Activated CD8-positive, alpha-beta memory T cell treated with anti-CD3 and anti-CD28 coated beads, Interleukin-2, amount 50 U/mL, for 48 hours (primary cell): Measurements from ENCODE around the gene C16orf96.

Source experiments
- DNase-seq: peaks from one replicate; pipeline ENCODE4 v3.0.0-alpha.2; 2020

The C16orf96 gene

GRCh38 chr16:4603624-4604170, 47.6 kb downstream of the C16orf96 start:
- no peak for DNase-seq

- DNase-seq = no peak
These were observed 48.3 kb downstream of the C16orf96 start for GRCh38 chr16:4604401-4604800.

- no peak for DNase-seq
These were observed 50.2 kb downstream of the C16orf96 start for GRCh38 chr16:4606354-4606753.

GRCh38 chr16:4607841-4608703, 51.9 kb downstream of the C16orf96 start:
- no peak for DNase-seq

- DNase-seq = no peak
These were observed 52.5 kb downstream of the C16orf96 start for GRCh38 chr16:4608704-4608980.

- DNase-seq = no peak
These were observed 53.3 kb downstream of the C16orf96 start for GRCh38 chr16:4609200-4610010.

- DNase-seq = no peak
These were observed 54.2 kb downstream of the C16orf96 start for GRCh38 chr16:4610011-4611005.

GRCh38 chr16:4611337-4612021, 55.3 kb downstream of the C16orf96 start:
- no peak for DNase-seq

- no peak for DNase-seq
These were observed 56.4 kb downstream of the C16orf96 start for GRCh38 chr16:4612474-4612931.

- no peak for DNase-seq
These were observed 57.0 kb downstream of the C16orf96 start for GRCh38 chr16:4612977-4613635.

GRCh38 chr16:4613636-4614570, 57.8 kb downstream of the C16orf96 start:
- peak; percentile 79 for DNase-seq

GRCh38 chr16:4614571-4615383, 58.6 kb downstream of the C16orf96 start, which contains the start of gene UBALD1:
Gene UBALD1 (minus strand): TSS chr16:4614888. CDS start chr16:4614797, 91 bp downstream.
- peak; percentile 90 for DNase-seq

GRCh38 chr16:4615384-4616046, 59.4 kb downstream of the C16orf96 start:
- DNase-seq = peak; percentile 65

GRCh38 chr16:4616047-4616811, 60.1 kb downstream of the C16orf96 start:
- peak; percentile 98 for DNase-seq

- no peak for DNase-seq
These were observed 61.7 kb downstream of the C16orf96 start for GRCh38 chr16:4617880-4618279.

GRCh38 chr16:4618645-4619418, 62.7 kb downstream of the C16orf96 start:
- no peak for DNase-seq

- DNase-seq = no peak
These were observed 67.5 kb downstream of the C16orf96 start for GRCh38 chr16:4623593-4623992.
